Kidney glomerular epithelial cell (primary cell): Measurements from ENCODE around the gene RUBCNL.
"Not testable (repeated sequence)": the region's sequence is repeated elsewhere in the genome, so short reads cannot be mapped to it uniquely, and the experiment has no call there.

ENCODE experiments used
- DNase-seq: peaks from one replicate; lab custom pipeline; 2025; lab: John Stamatoyannopoulos, UW

The RUBCNL gene, protein sequence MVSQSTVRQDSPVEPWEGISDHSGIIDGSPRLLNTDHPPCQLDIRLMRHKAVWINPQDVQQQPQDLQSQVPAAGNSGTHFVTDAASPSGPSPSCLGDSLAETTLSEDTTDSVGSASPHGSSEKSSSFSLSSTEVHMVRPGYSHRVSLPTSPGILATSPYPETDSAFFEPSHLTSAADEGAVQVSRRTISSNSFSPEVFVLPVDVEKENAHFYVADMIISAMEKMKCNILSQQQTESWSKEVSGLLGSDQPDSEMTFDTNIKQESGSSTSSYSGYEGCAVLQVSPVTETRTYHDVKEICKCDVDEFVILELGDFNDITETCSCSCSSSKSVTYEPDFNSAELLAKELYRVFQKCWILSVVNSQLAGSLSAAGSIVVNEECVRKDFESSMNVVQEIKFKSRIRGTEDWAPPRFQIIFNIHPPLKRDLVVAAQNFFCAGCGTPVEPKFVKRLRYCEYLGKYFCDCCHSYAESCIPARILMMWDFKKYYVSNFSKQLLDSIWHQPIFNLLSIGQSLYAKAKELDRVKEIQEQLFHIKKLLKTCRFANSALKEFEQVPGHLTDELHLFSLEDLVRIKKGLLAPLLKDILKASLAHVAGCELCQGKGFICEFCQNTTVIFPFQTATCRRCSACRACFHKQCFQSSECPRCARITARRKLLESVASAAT

DNA sequence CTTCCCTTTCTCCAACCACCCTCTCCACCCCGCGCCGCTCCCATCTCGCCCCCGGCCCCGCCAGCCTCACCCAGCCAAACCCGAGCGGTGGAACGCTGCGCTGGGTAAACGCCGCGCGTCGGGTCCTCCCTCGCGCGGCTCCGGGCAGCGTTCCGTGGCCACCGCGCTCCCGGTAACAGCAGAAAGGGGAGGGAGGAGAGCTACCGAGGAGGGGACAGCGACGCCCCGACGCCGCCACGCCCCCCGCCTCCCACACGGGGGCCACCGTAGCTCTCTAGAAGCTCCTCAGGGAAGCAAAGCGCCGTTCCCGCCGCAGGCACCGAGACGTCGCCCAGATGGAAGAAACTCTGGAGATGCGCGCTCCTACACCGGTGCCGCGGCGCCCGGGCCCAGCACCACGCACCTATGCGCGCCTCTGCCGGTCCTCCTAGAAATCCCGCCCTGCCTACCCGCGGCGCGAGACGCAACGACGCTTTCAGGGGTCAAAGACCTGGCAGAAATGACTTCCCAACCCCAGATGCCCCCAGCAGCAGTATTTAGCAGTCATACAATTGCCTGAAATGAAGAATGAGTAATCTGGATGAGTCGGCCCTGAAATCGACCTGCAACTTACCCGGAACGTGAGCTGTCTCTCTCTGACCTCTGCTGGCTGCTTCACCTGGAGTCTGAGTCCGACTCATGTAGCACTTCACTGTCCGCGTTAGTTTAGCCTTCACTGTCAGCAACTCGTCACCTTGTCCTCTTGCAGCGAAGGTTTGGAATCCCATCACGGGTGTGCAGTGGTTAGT lies at the start of gene RUBCNL:
TSS of gene RUBCNL (minus strand) at position 189 of the 788 bp plus-strand sequence. CDS start 14,777 bp downstream, outside the sequence.
- peak; percentile 64 for DNase-seq

DNA sequence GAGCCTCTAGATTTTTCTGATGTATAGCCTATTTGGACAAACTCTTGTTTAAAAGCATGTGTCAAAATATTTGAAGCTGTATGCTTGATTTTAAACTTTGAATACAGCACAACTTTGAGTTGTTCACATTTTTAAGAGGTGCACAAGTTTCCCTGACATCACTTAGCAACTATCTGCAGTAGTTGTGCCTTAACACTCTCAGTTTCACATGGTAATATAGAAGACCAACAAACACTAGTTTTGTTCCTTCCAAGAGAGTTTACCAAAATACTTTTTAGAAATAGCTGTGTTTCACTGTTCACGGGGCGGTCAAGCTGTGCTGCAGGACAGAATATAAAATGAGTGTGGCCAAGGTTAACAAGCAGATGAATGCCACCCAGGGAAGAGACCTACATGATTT lies 42.5 kb upstream of the RUBCNL start:
- DNase-seq: not testable (repeated sequence)

DNA sequence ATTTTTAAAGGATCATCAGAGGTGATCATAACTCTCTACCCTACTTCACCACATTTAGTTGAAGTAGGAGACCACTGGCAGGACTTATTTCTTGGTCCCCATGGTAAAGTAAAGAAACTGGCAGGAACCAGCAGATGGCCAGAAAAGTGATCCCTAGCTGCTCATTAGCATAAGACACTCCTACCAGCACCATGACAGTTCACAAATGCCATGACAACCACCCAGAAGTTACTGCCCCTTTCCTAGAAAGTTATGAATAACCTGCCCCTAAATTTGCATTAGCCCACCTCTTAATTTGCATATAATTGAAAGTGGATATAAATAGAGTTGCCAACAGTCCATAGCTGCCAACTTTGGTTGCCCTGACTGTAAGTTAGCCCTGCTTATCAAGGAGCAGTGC lies 18.4 kb upstream of the RUBCNL start:
- no peak for DNase-seq

DNA sequence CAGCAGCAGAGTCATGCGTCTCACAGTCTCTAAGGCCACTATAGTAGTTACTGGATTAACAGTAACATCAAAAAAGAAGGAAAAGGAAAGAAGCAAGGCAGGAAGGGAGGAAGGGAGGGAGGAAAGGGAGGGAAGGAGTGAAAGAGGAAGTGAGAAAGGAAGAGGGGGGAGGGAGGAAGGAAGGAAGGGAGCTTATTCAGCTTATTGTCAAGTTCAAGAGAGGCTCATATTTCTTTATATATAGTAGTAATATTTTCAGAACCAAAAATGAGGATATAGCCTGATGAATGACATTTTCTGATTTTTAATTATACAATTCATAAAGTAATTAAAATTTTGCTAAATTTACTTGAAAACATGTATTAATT lies 17.7 kb upstream of the RUBCNL start:
- no peak for DNase-seq

DNA sequence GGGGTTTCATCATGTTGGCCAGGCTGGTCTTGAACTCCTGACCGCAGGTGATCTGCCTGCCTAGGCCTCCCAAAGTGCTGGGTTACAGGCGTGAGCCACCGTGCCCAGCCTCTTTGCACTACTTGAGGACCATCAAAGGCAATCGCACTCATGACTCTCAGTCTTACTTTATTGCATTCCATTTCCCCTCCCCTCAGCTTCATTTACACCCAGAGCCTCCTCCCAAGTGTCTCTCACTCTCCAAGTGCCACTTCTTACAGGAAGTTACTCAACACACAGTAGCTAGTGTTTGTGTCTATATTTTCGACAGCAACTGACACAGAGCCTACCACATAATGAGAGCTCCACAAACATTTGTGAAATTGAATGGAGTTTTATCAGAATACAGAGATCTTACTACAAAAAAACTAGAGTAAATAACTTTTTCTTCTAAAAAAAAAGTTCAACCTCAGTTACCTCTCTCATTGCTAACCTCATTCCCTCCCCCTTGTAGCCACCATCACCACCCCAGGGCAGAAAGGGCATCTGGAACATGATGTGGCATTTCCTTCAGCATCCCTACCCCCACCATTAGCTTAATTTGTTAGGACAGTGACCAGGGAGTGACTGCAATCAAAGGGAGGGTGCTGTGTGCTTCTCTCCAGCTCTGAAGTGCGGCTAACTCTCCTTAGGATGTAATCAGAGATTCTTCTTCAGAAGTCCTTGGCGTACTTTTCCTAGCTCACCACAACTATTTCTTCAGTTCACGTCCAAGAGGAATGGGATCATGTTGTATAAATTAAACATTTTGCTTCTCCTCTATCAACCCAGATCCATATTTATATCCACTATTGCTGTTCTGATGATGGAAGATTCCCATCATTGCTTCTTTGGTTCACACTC lies 17.0 kb upstream of the RUBCNL start:
- no peak for DNase-seq

DNA sequence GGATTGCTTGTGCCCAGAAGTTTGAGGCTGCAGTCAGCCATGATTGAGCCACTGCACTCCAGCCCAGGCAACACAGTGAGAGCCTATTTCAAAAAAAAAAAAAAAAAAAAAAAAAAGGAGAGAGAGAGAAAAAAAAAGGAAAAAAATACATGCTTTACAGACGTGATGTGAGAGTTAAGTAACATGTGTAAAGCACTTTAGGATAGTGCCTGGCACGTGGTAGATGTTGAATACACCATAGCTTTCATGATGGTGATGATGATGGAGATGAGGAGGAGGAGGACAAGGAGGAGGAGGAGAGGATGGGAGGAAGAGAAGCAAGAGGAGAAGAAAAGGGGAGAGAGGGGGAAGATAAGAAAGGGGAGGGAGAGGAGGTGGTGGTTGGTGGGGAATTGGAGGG lies 15.1 kb upstream of the RUBCNL start:
- DNase-seq: no peak

DNA sequence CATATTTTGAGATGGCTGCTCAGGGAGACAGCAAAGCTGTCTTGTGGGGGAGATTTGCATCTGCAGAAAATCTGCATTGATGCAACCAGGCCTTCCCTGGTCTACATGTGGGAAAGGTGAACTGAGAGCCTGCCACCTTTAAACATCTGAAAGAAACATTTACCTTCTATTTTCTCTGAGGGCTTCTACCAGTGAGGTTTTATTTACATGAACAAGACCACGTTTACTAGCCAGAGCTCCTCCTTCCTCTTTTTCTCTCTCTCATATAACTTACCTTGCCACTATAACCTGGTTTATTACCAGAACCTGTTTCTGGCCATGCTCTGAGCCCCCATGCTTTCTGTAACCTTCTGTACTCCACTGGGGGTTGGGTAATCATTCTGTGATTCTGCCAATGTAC lies 14.4 kb upstream of the RUBCNL start:
- DNase-seq: no peak

DNA sequence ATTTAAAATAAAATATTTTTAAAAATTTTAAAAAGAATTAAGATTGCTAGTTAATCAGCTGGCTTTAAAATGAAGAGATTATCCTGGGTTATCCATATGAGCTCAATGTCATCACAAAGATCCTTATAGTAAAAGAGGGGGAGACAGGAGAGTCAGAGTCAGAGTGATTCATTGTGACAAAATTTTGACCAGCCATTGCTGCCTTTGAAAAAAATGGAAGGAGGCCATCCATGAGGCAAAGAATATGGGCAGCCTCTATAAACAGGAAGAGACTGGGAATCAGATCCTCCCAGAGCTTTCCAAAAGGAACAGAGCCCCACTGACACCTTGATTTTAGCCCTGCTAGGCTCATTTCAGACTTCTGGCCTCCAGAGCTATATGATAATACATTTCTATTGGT lies 9.3 kb upstream of the RUBCNL start:
- no peak for DNase-seq

DNA sequence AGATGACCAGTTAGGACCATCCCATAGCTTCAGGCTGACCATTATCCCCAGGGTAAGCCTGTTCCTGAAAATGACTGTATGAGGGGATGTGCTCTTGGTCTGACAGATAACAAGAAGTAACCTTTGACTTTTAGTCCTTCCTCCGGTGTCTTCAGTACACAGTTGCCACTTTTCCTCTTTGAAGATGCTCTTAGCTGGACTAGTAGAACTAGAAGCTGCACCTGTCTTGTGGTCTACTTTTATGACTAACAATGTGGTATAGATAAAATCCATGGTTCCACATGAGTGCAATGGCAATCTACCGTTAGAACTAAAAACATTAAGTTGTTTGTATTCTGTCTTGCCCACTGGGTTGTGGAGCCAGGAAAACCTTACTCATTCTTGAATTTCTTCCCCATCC lies 5.9 kb upstream of the RUBCNL start:
- DNase-seq: peak; percentile 81

DNA sequence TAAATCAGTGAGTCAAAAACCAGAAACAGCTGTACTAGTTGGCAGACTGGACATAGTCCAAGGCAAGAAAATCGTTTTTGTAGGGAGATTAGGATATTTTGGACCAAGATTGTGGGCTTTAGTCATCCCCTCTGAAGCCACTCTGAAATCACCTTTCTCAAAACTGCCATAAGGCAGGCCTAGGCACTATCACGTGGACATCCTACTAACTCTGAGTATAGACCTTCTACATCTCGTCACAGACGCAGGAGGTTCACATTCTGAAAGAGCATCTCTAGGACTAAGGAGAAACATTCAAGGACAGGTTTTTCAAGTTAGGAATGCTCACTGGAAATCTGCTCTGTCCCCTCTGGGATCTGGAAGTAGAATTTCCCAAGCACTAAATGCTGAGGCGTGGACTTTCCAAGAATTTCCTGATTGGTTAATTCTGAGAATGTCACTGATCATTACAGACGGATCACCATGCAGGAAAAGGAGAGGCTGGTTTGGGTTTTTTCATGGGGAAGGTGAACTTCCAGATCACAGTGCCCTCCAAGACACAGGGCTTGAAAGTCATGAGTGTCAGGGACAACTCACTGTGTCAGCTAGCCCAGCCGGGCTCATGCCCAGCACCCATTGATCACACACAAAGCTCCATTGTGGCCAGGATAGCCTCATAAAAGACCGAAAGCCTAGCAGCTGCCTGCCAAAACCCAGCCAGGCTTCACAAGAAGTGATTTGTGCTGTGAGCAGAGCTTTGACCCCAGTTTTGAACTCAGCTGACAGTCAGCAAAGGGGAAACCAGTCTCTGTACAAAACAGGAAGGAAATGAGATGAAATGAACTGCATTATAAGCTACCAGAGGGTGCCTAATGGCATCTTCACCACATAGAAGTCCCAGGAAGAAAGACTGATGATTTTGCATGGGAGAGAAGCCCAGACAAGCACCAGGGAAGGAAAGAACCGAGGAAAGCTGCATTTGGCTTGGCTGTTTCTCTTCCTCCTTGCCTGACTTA lies 2.7 kb upstream of the RUBCNL start:
- peak; percentile 41 for DNase-seq

DNA sequence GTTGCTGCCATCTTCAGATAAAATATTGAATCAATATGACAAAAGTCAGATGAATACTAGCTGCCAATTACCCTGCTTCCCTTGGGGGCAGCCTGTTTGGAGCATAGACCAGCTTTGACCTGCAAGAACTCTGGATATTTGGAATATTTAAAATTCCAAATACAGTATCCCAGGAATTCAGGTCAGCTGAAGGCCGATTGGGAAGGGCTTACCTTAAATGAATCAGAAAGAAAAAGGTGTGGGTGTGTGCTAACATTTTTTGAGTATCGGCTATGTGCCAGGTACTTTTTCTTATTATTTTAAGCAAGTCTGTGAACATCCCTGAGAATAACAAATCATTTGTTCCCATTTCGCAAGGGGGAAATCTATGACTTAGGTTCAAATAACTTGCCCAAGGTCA lies 1.8 kb upstream of the RUBCNL start:
- peak; percentile 47 for DNase-seq

DNA sequence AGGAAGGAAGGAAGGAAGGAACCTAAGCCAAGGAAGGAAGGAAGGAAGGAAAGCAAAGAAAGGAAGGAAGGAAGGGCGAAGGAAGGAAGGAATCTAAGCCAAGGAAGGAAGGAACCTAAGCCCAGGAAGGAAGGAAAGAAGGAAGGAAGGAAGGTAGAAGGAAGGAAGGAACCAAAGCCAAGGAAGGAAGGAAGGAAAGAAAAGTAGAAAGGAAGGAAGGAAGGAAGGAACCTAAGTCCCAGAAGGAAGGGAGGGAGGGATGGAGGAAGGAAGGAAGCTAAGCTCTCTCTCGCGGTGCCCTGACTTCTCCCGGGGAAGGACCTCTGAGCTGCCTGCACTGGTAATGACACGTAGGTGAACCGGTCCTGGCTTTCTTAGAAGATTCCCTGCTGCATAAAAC lies 1.3 kb upstream of the RUBCNL start:
- DNase-seq: no peak

DNA sequence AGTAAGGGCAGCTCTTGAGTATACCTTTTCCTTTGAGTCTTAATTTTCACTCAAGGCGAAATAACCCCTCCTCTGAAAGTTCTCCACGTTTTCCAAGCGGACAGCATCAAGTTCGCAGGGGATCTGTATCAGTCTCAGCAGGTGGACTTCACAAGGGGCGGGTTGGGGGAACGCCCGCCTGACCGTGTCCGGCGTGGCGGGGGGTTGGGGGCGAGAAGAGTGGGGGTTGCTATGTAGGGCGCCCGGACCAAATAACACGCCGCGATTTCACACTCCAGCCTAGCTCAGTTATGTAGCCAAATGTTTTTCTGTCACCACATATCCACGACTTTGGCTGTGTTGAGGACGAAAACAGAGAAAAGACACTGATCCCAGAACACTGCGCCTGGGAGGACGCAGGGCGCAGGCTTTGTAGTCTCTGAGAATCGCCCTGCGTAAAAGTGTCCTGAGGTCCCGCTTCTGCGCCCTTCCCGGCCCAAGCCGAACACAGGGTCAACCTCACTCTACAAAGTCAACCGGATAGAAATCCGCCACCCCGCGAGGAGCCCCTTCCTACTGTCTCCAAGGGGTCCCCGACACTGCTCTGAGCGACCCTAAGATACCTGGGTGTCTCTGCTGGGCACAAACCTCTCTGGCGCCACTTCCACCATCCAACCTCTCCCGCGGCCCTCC lies 524 bp downstream of the RUBCNL start:
- DNase-seq: no peak

DNA sequence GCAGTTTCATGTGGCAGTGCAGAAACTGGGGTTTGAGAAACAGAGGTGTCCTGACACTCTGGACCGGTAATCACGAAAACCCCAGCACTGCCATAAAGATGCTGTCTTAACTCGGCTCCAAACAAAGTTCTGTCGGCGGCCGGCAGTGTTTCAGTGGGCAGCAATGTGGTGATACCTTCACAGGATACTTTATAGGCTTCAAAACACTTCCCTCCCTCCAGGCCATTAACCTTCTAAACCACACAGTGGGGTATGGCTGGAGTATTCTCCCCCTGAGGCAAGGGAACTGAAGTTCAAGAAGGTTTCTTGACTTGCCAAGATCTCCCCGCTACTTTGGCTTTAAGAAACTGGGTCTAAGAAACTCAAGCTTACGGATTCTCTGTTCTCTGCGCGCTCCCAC lies 1.1 kb downstream of the RUBCNL start:
- DNase-seq: no peak

DNA sequence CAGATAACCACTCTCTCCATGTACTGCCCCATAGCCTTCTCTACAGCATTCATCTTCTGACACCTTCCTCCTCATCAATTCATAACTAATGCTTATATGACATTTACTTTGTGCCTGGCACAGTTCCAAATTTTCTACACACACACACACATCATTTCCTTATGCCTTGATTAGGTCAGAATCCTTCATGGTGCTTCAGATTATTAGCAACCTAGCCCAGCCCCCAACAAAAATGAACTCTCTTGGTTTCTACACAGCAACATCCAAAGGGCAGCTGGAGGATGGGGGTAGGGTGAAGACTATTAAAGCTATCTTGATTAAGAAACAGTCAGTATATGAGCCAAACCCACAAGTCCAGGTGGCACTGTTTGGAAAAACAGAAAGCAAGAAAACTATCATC lies 3.7 kb downstream of the RUBCNL start:
- DNase-seq: no peak

DNA sequence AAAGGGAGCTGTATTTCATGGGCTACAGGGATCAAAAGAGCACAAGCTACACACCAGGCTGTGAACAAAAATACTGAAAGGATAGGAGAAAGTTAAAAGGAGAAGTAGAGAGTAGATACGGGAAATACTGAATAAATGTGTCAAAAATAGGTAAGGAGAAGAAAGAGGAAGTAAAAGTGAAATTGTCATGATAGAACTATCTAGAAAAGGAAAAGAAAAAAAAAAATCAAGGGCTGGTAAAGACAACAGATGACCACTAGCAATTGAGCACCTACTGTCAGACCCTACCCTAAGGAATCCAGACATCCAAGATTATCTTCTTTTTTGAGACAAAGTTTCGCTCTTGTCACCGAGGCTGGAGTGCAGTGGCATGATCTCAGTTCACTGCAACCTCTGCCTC lies 4.8 kb downstream of the RUBCNL start:
- no peak for DNase-seq

DNA sequence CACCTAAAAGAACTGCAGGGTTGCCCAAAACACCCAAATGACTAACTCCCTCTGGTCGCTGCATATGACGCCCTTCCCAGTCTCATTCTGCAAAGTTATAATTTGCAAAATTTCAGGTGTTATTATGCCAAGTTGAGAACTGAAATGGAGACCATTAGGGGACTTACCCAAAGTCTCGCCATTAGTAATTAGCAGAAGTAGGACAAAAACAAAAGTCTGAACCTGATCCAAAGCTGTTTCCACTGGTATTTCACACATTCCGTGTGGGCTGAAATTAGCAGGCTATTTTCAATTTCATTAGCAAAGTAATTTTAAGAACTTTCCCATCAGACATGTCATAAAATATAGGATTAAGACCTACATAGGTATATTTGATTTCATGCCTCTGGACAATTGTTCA lies 6.8 kb downstream of the RUBCNL start:
- no peak for DNase-seq

DNA sequence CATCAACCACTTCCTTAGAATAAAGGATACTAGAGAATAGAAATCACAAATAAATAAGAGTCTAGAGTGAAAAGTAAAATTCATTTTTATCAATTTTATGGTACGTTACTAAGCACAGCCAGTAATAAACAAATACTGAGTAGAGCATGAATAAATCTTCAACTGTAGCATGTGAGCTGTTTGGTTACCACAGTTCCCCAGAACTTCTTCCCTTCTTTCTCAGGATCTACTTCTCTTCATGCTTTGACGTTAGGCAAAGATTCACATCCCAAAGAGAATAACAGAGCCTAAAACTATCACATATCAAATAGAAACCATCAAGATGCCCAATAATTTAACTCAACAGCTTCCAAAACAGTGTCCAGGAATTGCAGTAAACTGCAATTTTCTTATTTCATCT lies 7.4 kb downstream of the RUBCNL start:
- no peak for DNase-seq

DNA sequence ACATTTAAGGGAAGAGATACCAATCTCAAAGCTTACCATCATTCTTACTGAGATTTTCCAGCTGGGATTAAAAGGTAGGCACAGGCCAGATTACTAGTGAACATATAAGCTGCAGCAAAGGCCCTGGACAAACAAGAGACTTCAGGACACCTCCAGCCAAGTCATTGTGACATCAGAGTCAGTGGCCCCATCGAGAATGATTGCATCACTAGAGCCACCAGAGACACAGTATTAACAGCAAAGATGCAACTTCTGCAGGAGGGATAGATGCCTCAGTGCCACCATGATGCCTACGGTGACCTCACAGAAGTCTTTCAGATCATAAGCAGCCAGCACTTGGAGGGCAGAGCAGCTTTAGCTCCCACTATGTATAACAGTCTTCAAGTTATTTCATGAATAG lies 8.6 kb downstream of the RUBCNL start:
- DNase-seq: no peak

DNA sequence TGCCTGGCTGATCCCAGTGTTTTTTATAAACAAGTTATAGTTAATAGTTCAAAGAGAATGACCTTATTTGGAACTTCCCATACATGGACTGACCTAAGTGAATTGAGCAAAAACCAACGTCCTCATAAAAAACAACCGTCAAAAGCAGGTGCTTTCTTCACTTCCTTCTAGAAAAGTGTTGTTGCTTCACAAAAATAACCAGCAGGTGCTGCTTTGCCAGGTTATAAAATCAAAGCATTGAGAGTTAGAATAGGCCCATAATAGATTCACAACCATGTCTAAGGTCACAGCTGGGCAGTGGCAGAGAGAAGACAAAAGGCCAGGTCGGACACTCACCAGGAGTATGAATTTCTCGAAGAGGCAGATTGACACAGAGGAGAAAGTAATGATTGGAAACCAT lies 9.5 kb downstream of the RUBCNL start:
- DNase-seq: no peak
